ENCODE data around the gene PEX19.

DNA sequence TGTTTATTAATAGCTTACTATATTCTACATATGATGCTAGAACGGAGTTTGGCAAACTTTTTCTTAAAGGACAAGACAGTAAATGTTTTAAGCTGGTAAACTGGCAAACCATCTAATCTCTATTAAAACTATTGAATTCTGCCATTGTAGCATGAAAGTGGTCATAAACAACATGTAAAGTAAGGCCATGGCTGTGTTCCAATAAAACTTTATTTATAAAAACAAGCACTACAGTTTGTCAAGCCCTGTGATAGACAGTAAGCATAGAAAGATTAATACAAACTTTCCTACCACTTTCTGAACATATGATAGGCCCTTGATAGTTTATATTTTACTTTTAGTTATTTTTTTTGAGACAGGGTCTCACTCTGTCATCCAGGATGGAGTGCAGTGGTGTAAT is 57.4 kb downstream of the PEX19 start:
- no peak for TF ChIP-seq RAD21 (IDR thresholded peaks at IDR 0.05; ENCODE audit: low read depth)
- TF ChIP-seq NFIC (IDR thresholded peaks at IDR 0.05), result no peak
- TF ChIP-seq TEAD4 (IDR thresholded peaks at IDR 0.05), result no peak
- TF ChIP-seq FOXM1 (IDR thresholded peaks at IDR 0.05; ENCODE audit: borderline replicate concordance, low read depth), result no peak
- TF ChIP-seq, protein P1, sequence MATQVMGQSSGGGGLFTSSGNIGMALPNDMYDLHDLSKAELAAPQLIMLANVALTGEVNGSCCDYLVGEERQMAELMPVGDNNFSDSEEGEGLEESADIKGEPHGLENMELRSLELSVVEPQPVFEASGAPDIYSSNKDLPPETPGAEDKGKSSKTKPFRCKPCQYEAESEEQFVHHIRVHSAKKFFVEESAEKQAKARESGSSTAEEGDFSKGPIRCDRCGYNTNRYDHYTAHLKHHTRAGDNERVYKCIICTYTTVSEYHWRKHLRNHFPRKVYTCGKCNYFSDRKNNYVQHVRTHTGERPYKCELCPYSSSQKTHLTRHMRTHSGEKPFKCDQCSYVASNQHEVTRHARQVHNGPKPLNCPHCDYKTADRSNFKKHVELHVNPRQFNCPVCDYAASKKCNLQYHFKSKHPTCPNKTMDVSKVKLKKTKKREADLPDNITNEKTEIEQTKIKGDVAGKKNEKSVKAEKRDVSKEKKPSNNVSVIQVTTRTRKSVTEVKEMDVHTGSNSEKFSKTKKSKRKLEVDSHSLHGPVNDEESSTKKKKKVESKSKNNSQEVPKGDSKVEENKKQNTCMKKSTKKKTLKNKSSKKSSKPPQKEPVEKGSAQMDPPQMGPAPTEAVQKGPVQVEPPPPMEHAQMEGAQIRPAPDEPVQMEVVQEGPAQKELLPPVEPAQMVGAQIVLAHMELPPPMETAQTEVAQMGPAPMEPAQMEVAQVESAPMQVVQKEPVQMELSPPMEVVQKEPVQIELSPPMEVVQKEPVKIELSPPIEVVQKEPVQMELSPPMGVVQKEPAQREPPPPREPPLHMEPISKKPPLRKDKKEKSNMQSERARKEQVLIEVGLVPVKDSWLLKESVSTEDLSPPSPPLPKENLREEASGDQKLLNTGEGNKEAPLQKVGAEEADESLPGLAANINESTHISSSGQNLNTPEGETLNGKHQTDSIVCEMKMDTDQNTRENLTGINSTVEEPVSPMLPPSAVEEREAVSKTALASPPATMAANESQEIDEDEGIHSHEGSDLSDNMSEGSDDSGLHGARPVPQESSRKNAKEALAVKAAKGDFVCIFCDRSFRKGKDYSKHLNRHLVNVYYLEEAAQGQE (IDR thresholded peaks at IDR 0.05; ENCODE audit: low read depth), result no peak
- TF ChIP-seq TCF12 (IDR thresholded peaks at IDR 0.05; ENCODE audit: low read depth), result no peak
- no peak for TF ChIP-seq CEBPB (IDR thresholded peaks at IDR 0.05)
- TF ChIP-seq YY1 (IDR thresholded peaks at IDR 0.05; ENCODE audit: low read depth), result no peak
- no peak for TF ChIP-seq EP300 (IDR thresholded peaks at IDR 0.05; ENCODE audit: borderline replicate concordance)
- TF ChIP-seq TAF1 (IDR thresholded peaks at IDR 0.05; ENCODE audit: low read depth), result no peak
- no peak for TF ChIP-seq EGR1 (IDR thresholded peaks at IDR 0.05)
- TF ChIP-seq, protein P2, sequence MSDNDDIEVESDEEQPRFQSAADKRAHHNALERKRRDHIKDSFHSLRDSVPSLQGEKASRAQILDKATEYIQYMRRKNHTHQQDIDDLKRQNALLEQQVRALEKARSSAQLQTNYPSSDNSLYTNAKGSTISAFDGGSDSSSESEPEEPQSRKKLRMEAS (IDR thresholded peaks at IDR 0.05), result no peak
- no peak for TF ChIP-seq USF1 (IDR thresholded peaks at IDR 0.05)
